Measurements from ENCODE around the gene DOK1. TPM values are rescaled to one million over a fixed set of nuclear protein-coding genes. Genes with fewer than 3 reads are reported as not detected.

Gene DOK1
- total and polyA plus RNA-seq, 2 donors (not counting 1 experiment from before 2014, with no cell fraction given): 29.1 to 41.4 TPM

GRCh38 chr2:74603282-74604000, 48.9 kb downstream of the DOK1 start:
- Histone ChIP-seq H3K4me3 (ENCODE audit: control extremely low read depth in 1 of 5, extremely low read depth in 1 of 5, insufficient read depth in 1 of 5, low read depth in 2 of 5, low read length in 4 of 5) (no peak overlapping the region), H3K79me2 (ENCODE audit: control insufficient read depth, insufficient read depth, low read length) (no peaks in the 10 kb centered on the region), H3K9ac (ENCODE audit: low read length) (no peak overlapping the region), H3K9me3 (ENCODE audit: control extremely low read depth in 1 of 3, control insufficient read depth in 2 of 3, insufficient read depth in 1 of 3, low read length in 2 of 3) (no peaks in the 10 kb centered on the region), H3K4me2 (replicated peaks; ENCODE audit: low read depth, low read length, poor library complexity, severe bottlenecking) (no peak overlapping the region), H3K36me3 (replicated peaks in 1 of 2; ENCODE audit: control extremely low read depth in 1 of 2, control insufficient read depth in 1 of 2, extremely low read depth in 1 of 2, insufficient read depth in 2 of 2, low read length in 1 of 2) (no peaks in the 10 kb centered on the region), H3K27me3 (replicated peaks in 1 of 4; ENCODE audit: control extremely low read depth in 1 of 4, control insufficient read depth in 3 of 4, insufficient read depth in 4 of 4, low read length in 3 of 4) (peaks cover 0 to 19% (median 6%) of the 10 kb centered on the region in 4 experiments), H3K27ac (ENCODE audit: low read length in 2 of 2) (no peak overlapping the region), H2AFZ (ENCODE audit: insufficient read depth, low read depth, low read length, poor library complexity, severe bottlenecking) (no peak overlapping the region), H4K20me1 (ENCODE audit: control insufficient read depth, insufficient read depth, low read length, poor library complexity, severe bottlenecking) (no peaks in the 10 kb centered on the region), H3K4me1 (ENCODE audit: control insufficient read depth in 2 of 2, insufficient read depth in 2 of 2, low read length in 2 of 2) (peaks cover 3 to 5% of the 10 kb centered on the region in 2 donors)
- Mint-ChIP-seq H3K4me3 (no peak overlapping the region), H3K9me3 (ENCODE audit: insufficient read depth) (no peaks in the 10 kb centered on the region), H3K27me3 (peaks cover 24% of the 10 kb centered on the region), H3K27ac (no peak overlapping the region), H3K4me1 (peaks cover 5% of the 10 kb centered on the region)
- intact Hi-C loops (cut with micrococcal nuclease): no loop called here
- no peak for ATAC-seq (ENCODE audit: low read depth)
- 74% methylated on average over 4 of the region's 7 CpGs for WGBS (ENCODE audit: insufficient coverage)
- no peak for DNase-seq
- CTCF ChIA-PET: interaction anchor here (2.8 kb wide), 1 partner anchor 14 kb away, joined by 12 read pairs; no protein-coding TSS in a partner anchor
- TF ChIP-seq CTCF (IDR thresholded peaks at IDR 0.05) (no peak), EZH2 (IDR thresholded peaks at IDR 0.05; ENCODE audit: borderline replicate concordance, insufficient read depth, low read depth, low read length, poor library complexity, severe bottlenecking) (no peak)
- POLR2A ChIA-PET: no interaction called here

- DNase-seq (no peak), ATAC-seq (ENCODE audit: low read depth) (no peak)
- ChIA-PET POLR2A (no interaction called here), CTCF (no interaction called here)
- H3K36me3 ChIP-seq (replicated peaks in 1 of 2; ENCODE audit: control extremely low read depth in 1 of 2, control insufficient read depth in 1 of 2, extremely low read depth in 1 of 2, insufficient read depth in 2 of 2, low read length in 1 of 2): no peaks in the 10 kb centered on the region
- no peak for TF ChIP-seq EZH2 (IDR thresholded peaks at IDR 0.05; ENCODE audit: borderline replicate concordance, insufficient read depth, low read depth, low read length, poor library complexity, severe bottlenecking)
- no peak for TF ChIP-seq CTCF (IDR thresholded peaks at IDR 0.05)
- no peak overlapping the region for H3K27ac ChIP-seq (ENCODE audit: low read length in 2 of 2)
- H3K4me2 ChIP-seq (replicated peaks; ENCODE audit: low read depth, low read length, poor library complexity, severe bottlenecking): no peak overlapping the region
- no peaks in the 10 kb centered on the region for H4K20me1 ChIP-seq (ENCODE audit: control insufficient read depth, insufficient read depth, low read length, poor library complexity, severe bottlenecking)
- H3K4me3 ChIP-seq (ENCODE audit: control extremely low read depth in 1 of 5, extremely low read depth in 1 of 5, insufficient read depth in 1 of 5, low read depth in 2 of 5, low read length in 4 of 5): no peak overlapping the region
- intact Hi-C loops (cut with micrococcal nuclease): no loop called here
- Mint-ChIP-seq H3K4me1 (no peaks in the 10 kb centered on the region), H3K27me3 (peaks cover 39% of the 10 kb centered on the region), H3K4me3 (no peak overlapping the region), H3K9me3 (ENCODE audit: insufficient read depth) (no peaks in the 10 kb centered on the region), H3K27ac (no peak overlapping the region)
- H3K9ac ChIP-seq (ENCODE audit: low read length): no peak overlapping the region
- no CpG with 5 or more reads among the region's 5 CpGs for WGBS (ENCODE audit: insufficient coverage)
- H3K4me1 ChIP-seq (ENCODE audit: control insufficient read depth in 2 of 2, insufficient read depth in 2 of 2, low read length in 2 of 2): no peaks in the 10 kb centered on the region
- no peak overlapping the region for H2AFZ ChIP-seq (ENCODE audit: insufficient read depth, low read depth, low read length, poor library complexity, severe bottlenecking)
- H3K27me3 ChIP-seq (replicated peaks in 1 of 4; ENCODE audit: control extremely low read depth in 1 of 4, control insufficient read depth in 3 of 4, insufficient read depth in 4 of 4, low read length in 3 of 4): peaks cover 0 to 17% (median 4%) of the 10 kb centered on the region in 4 experiments
- H3K79me2 ChIP-seq (ENCODE audit: control insufficient read depth, insufficient read depth, low read length): no peaks in the 10 kb centered on the region
- no peaks in the 10 kb centered on the region for H3K9me3 ChIP-seq (ENCODE audit: control extremely low read depth in 1 of 3, control insufficient read depth in 2 of 3, insufficient read depth in 1 of 3, low read length in 2 of 3)
Observed at GRCh38 chr2:74606927-74607326, 52.4 kb downstream of the DOK1 start.
